Measurements from ENCODE around the gene STAT4.

STAT4 gene

DNA sequence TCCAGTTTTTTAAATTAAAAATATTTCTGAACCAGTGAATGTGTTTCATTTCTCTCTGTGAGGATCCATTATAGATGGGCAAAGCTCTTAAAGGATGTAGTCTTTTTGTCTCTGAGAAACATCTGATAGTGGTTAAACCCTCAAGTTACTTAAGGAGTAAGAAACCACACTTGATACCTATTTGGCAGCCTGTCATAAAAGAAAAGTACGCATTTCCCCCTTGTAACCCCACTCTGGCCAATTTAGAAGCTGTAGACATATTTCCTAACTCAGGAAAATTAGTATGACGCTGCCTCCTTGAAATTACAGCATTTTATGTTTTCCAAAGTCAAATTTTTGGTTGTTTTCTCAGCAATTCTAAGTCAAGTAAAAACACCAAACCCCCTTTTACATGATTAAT, 2.0 kb downstream of the STAT4 start:
- no peak for DNase-seq (ENCODE audit: low read depth in 1 of 2, low spot score in 1 of 2)

DNA sequence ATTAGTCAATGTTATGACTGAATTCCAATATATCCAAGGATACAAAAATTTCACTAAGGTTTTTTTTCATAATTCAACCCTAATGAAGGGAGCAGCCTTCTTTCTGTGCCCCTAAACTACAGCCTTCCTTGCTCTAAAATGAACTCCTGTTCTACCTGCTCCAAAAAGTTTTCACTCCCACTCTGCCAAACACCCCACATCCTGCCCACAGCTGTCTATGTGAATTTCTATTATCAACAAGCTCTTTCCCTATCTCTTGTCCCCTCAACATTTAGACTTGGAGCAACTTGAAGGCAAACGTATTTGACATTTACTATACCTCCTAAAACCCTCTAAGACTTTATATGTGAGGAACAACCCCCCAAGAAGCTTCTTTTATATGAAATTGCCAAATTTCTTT, 2.5 kb downstream of the STAT4 start:
- DNase-seq (ENCODE audit: low read depth in 1 of 2, low spot score in 1 of 2): no peak

DNA sequence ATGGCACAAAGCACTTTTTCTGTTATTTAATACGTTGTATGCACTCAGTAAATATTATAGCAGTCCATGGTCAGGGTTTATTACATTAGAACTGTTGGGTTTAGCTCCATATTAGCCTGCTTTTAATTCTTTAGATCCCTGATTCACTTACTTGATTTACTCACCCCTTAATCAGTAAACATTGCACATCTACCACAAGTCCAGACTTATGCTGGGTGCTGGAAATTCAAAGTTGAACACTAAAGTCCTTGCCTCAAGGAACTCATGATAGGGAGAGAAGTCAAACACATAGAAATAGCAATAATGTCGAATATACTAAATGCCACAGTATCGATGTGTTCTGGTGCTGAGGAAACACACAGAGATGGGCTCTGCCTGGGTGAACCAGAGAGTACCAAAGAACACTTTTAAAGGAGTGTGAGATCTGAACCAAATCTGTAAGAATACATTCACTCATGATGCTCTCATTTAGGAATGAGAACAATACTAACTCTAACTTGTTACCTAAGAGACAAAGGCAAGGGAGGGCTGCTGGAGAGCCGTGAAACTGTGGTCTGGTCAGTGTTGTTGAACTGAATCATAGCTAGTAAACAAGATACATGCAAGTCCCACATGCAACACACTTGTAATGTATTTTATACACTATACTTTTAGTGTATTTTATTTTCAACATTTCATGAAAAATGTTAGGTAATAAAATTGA, 4.9 kb downstream of the STAT4 start:
- no peak for DNase-seq (ENCODE audit: low read depth in 1 of 2, low spot score in 1 of 2)

DNA sequence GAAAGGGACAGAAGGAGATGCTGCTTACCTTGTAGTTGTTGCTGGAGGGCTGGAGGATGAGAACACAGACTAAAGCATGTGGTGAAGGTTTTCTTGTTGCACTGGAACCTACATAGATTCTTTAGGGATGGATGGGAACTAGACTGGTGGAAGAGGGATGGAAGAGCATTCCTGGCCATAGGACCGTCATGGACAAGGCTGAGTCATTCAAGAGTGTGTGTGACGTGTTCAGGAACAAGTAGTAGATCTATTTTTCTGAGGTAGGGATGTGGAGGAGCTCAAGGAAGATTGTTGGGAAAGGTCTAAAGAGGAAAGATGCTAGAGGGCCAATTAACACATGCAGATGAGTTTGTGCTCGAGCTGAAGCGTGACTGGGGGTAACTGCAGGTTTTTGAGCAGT, 6.6 kb downstream of the STAT4 start:
- no peak for DNase-seq (ENCODE audit: low read depth in 1 of 2, low spot score in 1 of 2)

DNA sequence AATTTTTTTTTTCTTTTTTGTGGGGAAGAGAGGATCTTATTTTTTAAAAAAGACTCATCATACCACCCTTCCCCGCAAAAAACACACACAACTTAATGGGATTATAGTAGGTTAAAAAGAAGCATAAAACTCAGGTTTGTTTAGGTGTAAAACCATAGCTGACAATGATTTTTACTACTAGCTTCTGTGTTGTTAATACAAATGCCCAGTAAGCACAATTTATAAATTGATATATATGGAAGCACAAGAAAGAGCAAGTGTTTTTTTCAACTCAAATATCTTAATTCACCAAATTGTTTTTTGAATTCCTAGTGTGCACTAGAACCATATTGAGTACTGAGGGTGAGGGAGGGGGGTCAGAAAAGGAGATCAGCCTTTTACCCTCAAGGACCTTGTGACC, 7.0 kb downstream of the STAT4 start:
- DNase-seq (ENCODE audit: low read depth in 1 of 2, low spot score in 1 of 2): no peak

DNA sequence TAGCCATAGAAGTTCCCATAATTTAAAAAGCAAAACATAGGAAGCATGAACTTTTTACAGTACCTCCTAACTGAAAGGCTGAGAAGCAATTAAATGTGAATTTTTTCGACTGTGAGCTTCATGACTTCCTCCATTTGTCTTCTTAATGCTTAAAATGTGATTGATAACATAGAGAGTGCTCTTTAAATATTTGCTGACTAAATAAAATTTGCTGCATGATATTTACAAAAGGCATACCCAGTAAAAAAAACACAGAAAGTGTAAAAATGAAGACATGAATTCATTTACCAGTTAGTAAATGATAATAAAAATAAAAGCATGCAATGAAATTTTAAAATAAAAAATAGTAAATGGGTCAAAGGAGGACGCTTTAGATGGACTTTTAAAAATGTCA, 21.9 kb downstream of the STAT4 start:
- DNase-seq (ENCODE audit: low read depth in 1 of 2, low spot score in 1 of 2): no peak

DNA sequence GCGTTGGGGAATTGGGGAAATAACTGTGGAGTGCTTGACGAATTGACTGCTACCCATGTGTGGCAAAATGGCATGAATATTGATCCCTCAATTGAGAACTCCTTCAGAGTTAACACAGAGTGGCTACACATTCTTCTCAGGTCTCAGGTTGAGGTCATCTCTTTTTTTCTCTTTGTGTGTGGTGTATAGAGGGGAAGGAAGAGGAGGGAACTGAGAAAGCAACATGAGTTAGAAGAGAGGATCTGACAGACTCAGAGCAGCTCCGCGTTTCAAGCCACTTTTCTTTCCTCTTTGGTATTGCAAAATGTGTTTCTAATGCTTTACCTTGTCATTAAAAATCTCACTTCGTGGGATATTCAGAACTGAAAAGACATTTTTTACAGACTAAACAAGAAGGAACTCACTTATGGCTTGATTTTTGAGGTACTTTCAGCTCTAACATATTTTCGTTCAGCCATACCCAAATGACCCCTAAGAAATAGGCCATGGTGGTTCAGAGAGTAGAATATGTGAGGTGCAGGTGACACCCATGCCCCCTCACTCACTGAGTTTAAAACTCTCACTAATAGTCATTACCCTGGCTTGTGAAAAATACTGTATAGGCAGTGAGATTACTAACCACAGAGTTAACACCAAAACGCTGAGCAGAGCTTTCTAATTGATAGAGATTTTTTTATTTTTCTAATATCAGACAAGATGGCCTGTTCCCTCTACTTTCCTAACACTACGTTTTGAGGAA, 22.5 kb downstream of the STAT4 start:
- no peak for DNase-seq (ENCODE audit: low read depth in 1 of 2, low spot score in 1 of 2)

DNA sequence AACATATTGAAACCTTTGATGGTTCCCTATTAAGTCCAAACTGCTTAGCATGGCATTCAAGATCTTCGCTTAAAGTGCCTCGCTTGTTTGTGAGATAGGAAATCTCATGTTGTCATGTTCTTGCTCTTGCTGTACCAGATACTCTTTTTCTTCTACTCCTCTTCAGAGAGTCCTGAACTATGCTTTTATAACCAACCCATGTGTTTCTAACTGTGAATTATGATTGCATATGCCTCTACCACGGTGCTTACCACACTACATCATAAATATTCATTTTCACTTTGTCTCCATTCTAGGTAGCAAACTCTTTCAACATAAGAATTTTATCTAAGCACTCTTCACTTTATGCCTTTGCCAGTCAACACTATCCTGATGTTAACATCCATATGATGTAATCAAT, 23.6 kb downstream of the STAT4 start:
- no peak for DNase-seq (ENCODE audit: low read depth in 1 of 2, low spot score in 1 of 2)

DNA sequence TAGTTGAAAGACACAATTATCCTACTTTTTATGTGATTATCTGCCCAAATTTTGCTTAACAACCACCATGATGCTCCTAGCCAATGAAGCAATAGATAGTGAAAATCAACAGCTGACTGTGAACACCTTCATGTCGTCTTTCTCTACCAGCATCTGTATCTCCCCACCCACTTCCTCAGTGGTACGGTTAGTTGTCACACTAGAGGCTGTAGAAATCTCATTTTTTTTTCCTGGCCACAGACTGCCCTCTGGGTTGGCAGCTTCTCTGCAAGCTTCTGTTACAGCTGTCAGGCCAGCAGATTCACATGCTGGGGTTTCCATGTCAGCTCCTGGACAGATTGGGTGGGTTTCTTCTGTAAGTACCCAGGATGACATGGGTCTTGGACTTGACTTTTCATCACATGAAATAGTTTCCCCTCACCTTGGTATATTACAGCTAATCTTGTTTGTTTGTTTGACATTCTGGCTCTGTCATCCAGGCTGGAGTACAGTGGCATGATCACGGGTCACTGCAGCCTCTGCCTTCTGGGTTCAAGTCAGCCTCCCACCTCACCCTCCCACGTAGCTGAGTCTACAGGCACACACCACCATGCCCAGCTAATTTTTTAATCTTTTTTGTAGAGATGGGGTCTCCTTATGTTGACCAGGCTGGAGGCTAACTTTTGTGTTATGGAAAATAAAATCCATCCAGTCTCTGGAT, 24.3 kb downstream of the STAT4 start:
- DNase-seq (ENCODE audit: low read depth in 1 of 2, low spot score in 1 of 2): no peak

DNA sequence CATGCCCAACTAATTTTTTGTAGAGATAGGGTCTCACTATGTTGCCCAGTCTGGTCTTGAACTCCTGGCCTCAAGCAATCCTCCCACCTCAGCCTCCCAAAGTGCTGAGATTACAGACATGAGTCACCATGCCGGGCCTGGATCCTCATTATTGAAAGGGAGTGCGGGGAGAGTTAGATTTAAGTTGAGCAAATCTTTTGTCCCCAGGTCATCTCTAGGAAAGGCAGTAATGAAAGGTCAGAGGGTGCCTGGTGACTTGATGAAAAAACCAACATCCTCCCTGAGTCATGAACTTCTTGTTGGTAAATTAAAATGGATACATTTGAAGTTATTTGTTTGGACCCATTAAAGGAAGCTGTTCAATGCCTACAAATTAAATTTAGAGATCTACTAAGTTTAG, 25.1 kb downstream of the STAT4 start:
- DNase-seq (ENCODE audit: low read depth in 1 of 2, low spot score in 1 of 2): no peak

DNA sequence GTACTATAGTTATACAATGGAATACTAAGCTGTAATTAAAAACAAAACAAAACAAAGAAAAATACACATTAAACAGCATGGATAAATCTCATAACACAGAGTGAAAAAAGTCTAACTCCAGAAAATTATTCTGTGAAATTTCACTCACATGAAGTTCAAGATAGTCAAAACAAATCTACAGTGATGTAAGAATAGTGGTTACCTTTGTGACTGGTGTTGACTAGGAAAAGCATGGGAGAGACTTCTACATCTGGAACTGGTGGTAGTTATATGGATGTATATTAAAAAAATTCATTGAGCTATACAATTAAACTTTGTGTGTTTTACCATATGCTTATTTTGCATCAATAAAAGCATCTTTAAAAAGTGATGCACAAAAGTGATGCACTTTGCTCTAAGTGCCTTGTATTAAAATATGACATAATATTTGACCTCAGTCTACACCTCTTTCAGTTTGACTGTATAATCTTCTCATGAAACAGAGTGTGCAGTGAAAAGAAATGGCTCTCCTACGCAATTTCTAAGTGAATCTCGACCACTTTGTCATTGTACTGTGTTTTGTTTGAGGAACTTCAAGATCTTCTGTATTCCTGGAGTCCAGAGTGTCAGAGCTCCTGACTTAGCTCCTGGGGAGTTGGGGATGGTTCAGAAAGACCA, 28.0 kb downstream of the STAT4 start:
- no peak for DNase-seq (ENCODE audit: low read depth in 1 of 2, low spot score in 1 of 2)

DNA sequence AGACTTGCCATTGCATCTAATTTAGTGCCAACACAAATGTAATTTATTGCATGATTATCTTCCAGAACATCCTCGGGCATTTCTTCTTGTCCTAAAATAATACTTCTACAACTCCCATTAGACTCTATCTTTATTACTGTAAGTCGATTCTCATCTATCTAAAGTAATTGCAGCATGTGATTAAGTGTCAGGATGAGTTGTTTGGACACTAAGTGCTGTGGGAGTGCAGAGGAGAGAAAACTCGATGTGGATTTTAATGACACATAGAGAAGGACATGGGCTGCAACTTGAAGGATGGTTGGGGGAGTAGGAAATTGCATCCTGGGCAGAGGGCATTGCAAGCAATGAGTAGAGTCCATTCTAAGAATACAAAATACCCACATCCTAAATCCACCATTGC, 33.5 kb downstream of the STAT4 start:
- DNase-seq (ENCODE audit: low read depth in 1 of 2, low spot score in 1 of 2): no peak

DNA sequence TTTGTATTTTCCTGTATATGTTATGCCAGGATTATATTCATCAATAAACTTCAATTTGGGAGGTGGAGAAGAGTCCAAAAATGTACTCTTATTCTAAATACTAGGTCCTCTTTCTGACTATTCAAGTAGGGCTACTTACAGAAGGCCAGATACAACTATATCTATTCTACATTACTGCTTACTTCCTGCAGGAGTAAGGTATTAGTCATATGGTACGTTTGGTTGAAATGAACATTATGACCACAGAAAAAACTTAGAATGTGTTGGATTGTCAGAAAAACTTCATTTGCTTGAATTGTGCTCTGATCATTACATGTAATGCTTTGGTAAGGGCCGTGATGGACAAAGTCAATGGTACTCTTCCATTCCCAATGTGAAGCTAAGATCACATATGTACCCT, 35.0 kb downstream of the STAT4 start:
- no peak for DNase-seq (ENCODE audit: low read depth in 1 of 2, low spot score in 1 of 2)

DNA sequence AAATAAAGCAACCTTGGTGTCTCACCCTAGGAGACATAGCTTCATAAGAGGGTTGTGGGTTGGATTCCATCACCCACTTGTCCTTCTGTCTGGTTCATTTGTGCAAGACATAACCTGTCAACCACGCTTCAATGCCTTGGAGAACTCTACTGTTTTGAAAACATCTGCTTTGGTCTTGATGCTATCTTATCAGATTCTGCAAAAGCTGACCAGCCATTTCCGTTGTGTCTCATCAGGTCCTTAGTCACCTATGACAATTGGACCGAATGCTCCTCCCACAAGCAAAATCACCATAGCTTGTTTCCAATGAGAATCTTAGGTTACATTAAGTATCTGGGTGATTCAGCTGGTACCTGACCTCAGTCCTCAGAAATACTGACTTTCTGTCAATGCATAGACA, 35.4 kb downstream of the STAT4 start:
- DNase-seq (ENCODE audit: low read depth in 1 of 2, low spot score in 1 of 2): peak in 1 of 2 donors; percentile 38

DNA sequence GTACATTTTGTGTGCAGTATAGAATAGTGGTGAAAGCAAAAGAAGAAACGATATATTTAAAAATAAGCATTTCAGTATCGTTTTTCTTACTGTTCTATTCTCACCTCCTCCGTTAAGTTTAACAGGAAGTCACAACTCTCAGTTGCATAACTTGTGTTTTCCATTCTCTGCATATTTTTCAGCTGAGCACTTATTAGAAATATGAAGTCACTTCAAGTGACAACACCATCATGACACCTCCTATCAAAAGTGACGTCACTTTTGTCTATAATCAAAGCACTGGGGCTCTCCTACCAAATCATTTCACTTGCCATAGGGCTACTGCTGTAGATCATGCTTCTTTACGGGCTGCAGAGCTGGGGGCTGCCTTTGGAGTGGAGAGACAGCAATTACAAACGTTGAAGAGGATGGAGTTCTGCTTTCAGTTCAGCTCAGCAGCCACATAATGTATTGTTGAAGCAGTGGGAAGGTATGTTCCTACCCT, 36.3 kb downstream of the STAT4 start:
- DNase-seq (ENCODE audit: low read depth in 1 of 2, low spot score in 1 of 2): no peak

DNA sequence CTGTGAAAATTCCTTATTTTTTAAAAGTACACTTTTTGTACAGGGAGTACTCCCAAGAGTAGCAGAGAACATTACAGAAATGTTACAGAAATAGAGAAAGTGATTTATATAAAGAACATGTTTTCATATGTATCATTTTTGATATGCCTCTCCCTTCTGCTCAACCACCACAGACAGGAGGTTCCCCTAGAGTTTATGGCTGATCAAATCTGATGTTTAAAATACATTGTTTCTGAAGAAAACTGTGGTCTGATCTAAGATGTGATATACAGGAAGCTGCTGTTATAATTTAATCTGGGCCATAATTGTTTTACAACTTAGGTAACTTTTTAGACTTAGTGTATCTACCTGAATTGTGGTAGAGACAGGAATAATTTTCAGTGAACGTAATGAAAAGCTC, 37.0 kb downstream of the STAT4 start:
- no peak for DNase-seq (ENCODE audit: low read depth in 1 of 2, low spot score in 1 of 2)

DNA sequence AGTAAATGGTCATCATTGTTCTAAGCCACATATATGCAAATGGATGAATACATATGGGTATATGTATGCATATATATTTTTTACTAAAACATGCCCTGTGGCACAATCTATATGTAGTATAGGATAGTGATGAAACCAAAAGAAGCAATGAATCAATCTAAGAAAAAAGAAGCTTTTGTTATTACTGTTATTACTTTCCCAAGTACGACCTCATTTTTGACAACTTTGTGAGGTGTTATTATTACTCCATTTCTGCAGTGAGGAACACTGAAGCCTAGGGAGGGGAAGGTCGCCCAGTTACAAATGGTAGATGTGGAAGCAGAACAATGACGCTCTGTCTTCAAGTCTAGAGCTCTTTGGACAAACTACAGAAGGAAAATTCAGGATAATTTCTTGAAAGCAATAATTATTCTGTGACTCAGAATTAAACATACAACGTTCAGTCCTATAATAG, 38.3 kb downstream of the STAT4 start:
- no peak for DNase-seq (ENCODE audit: low read depth in 1 of 2, low spot score in 1 of 2)

DNA sequence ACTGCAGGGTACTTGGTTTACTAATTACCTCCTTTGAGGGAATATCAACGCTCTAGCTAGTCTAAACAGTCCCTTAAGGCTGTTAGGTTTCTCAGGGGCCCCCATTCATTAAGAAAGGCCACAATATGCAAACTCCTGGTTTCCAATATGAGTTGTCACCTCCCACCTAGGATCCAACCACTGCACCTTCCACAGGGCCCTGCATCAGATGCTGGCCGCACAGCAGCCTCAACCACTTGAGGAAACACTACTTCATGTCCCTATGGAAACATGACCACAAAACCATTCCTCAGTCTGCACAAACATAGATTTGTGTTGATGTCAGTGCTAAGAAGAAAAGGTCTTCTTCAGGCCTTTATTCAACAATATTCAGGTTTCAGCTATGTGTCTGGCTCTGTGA, 40.9 kb downstream of the STAT4 start:
- no peak for DNase-seq (ENCODE audit: low read depth in 1 of 2, low spot score in 1 of 2)

DNA sequence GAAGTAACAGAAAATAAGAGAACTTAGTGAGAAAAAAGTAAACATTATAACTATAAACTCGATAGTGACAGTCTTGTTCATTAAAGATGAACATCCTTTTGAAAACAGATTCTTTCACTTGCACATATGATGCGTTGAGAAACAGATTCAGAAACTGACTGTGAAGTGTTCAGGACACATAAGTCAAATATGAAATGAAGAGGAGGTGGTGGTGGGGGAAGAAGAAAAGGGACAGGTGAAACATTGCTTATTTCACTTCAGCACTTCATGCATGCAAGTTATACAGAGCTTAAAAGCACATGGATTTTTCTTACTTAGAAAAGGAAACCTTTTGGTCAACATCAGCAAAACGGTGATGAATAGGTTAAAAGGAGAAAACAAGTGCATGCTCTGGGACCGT, 42.5 kb downstream of the STAT4 start:
- DNase-seq (ENCODE audit: low read depth in 1 of 2, low spot score in 1 of 2): no peak

DNA sequence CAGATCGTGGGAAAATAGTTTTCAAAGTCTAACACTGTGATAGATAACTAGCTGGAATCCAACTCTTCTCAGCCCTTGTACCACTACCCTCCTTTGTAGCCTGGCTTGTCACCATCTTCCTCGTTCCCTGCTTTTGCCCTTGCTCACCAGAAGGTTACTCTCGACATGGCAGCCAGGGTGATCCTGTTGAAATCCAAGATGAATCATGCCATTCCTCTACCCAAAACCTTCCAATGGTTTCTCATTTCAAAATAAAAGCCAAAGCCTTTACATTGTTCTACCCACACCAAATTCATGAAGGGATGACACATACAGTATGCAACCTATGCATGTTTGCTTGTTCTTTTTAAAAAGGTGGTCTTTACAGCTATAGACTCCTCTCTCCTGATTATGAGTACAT, 45.7 kb downstream of the STAT4 start:
- no peak for DNase-seq (ENCODE audit: low read depth in 1 of 2, low spot score in 1 of 2)

DNA sequence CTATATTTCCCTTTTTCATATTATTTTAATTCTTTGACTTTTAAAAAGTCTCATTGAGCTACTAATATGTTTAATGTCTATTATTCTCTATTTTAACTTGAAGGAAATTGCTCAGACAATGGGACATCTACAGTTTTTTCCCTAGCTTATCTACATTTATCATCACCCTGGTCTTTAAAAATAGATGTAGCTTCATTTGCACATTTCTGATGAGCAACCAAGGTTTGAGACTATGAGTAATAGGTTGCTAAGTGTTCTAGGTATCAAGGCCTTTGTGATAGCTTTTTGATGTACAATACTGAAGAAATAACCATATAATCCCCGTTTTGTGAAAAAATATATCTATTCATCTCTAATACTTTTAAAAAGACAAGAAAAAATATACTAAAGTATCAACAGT, 47.0 kb downstream of the STAT4 start:
- DNase-seq (ENCODE audit: low read depth in 1 of 2, low spot score in 1 of 2): no peak

DNA sequence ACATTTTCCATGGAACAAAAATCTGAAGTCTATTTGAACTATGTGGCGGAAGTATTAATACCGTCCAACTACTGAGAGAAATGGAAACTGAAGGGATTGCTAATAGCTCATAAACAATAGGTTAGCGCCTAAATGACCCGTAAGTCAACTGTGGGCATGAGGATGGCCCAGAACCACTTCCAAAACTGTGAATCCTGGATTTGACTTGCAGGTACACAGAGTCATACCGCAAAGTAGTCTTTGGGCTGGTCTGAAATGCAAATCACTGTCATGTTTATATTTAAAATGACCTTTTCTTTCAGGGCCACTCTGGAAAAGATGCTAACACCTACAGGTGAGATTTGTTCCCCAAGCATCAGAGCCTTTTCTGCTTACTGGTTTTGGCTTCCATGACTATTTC, 50.6 kb downstream of the STAT4 start:
- no peak for DNase-seq (ENCODE audit: low read depth in 1 of 2, low spot score in 1 of 2)

Data from activated T-helper 1 cell treated with anti-CD3 and anti-CD28 coated beads, Interleukin-2, amount 50 U/mL, for 16 hours (primary cell).